ENCODE results near the gene FAM193B.
"Not testable (repeated sequence)": the region's sequence is repeated elsewhere in the genome, so short reads cannot be mapped to it uniquely, and the experiment has no call there.

Gene FAM193B

GRCh38 chr5:177540438-177540837 is 13.9 kb downstream of the FAM193B start:
- in situ Hi-C loops (cut with MboI; ENCODE audit: low pct_unique_long_range_greater_than_20kb, low sequenced_read_pairs, unreplicated experiment) = no loop called here
- no peak for TF ChIP-seq CTCF (IDR thresholded peaks at IDR 0.05; ENCODE audit: extremely low read depth, insufficient read depth, missing control alignments)
- DNase-seq (ENCODE audit: low spot score) = no peak

- no peak for DNase-seq (ENCODE audit: low spot score)
- no peak for TF ChIP-seq CTCF (IDR thresholded peaks at IDR 0.05; ENCODE audit: extremely low read depth, insufficient read depth, missing control alignments)
- in situ Hi-C loops (cut with MboI; ENCODE audit: low pct_unique_long_range_greater_than_20kb, low sequenced_read_pairs, unreplicated experiment) = no loop called here
Observed at GRCh38 chr5:177539411-177539810, 15.0 kb downstream of the FAM193B start.

GRCh38 chr5:177538876-177539275 is 15.5 kb downstream of the FAM193B start:
- in situ Hi-C loops (cut with MboI; ENCODE audit: low pct_unique_long_range_greater_than_20kb, low sequenced_read_pairs, unreplicated experiment) = no loop called here
- DNase-seq (ENCODE audit: low spot score) = no peak
- no peak for TF ChIP-seq CTCF (IDR thresholded peaks at IDR 0.05; ENCODE audit: extremely low read depth, insufficient read depth, missing control alignments)

- TF ChIP-seq CTCF (IDR thresholded peaks at IDR 0.05; ENCODE audit: extremely low read depth, insufficient read depth, missing control alignments) = no peak
- DNase-seq (ENCODE audit: low spot score) = no peak
Observed at GRCh38 chr5:177537389-177538361, 16.7 kb downstream of the FAM193B start.

GRCh38 chr5:177536386-177536785 is 18.0 kb downstream of the FAM193B start:
- in situ Hi-C loops (cut with MboI; ENCODE audit: low pct_unique_long_range_greater_than_20kb, low sequenced_read_pairs, unreplicated experiment) = no loop called here
- DNase-seq (ENCODE audit: low spot score) = no peak

More at GRCh38 chr5:177537389-177538361, 16.7 kb downstream of the FAM193B start:
- in situ Hi-C loops (cut with MboI; ENCODE audit: low pct_unique_long_range_greater_than_20kb, low sequenced_read_pairs, unreplicated experiment) = no loop called here

GRCh38 chr5:177535125-177535524 is 19.2 kb downstream of the FAM193B start:
- no peak for TF ChIP-seq CTCF (IDR thresholded peaks at IDR 0.05; ENCODE audit: extremely low read depth, insufficient read depth, missing control alignments)
- DNase-seq (ENCODE audit: low spot score) = no peak
- in situ Hi-C loops (cut with MboI; ENCODE audit: low pct_unique_long_range_greater_than_20kb, low sequenced_read_pairs, unreplicated experiment) = no loop called here

More at GRCh38 chr5:177536386-177536785, 18.0 kb downstream of the FAM193B start:
- no peak for TF ChIP-seq CTCF (IDR thresholded peaks at IDR 0.05; ENCODE audit: extremely low read depth, insufficient read depth, missing control alignments)

- DNase-seq (ENCODE audit: low spot score); in situ Hi-C loops (cut with MboI; ENCODE audit: low pct_unique_long_range_greater_than_20kb, low sequenced_read_pairs, unreplicated experiment): not testable (repeated sequence)
Observed at GRCh38 chr5:177534433-177534832, 19.9 kb downstream of the FAM193B start.
